ENCODE measurements around the gene NBPF26. TPM values are rescaled to one million over a fixed set of nuclear protein-coding genes. Genes with fewer than 3 reads are reported as not detected.
"Not testable (repeated sequence)": the region's sequence is repeated elsewhere in the genome, so short reads cannot be mapped to it uniquely, and the experiment has no call there.

The NBPF26 gene
- total and polyA plus RNA-seq, 9 of the 15 experiments (the other 6 are each of a cell fraction or from before 2014, with no cell fraction given) = 0.13 to 6.6 (median 5.2) TPM

- peak; percentile 85 for TF ChIP-seq TEAD4 (IDR thresholded peaks at IDR 0.05; ENCODE audit: low read length)
- not testable (repeated sequence) for TF ChIP-seq TEAD4 (CRISPR knock-in tag; IDR thresholded peaks at IDR 0.05; ENCODE audit: borderline replicate concordance)
- peak; percentile 95; the same call in 1 of the 2 replicates for TF ChIP-seq HDAC6 (IDR thresholded peaks at IDR 0.05; ENCODE audit: low read depth, low read length)
- 0 out of 2 replicates have a peak, but pooled peaks have one; percentile 27 for TF ChIP-seq FOSL1 (tag; conservative IDR thresholded peaks at IDR 0.05)
- 0 out of 4 replicates have a peak, but pooled peaks of 1 of the 2 experiments have one; percentile 61 for TF ChIP-seq MCM7 (IDR thresholded peaks at IDR 0.05)
- peak; percentile 98 for TF ChIP-seq GTF2F1 (IDR thresholded peaks at IDR 0.05; ENCODE audit: low read depth, low read length)
- TF ChIP-seq ZBTB26 (CRISPR knock-in tag; IDR thresholded peaks at IDR 0.05) = peak; percentile 100
- peak; percentile 55; the same call in 1 of the 2 replicates for TF ChIP-seq PHB2 (IDR thresholded peaks at IDR 0.05; ENCODE audit: low read depth)
- peak; percentile 84 for TF ChIP-seq NFIC (IDR thresholded peaks at IDR 0.05)
- TF ChIP-seq ZNF134 (CRISPR knock-in tag; conservative IDR thresholded peaks at IDR 0.05) = peak; percentile 79; the same call in 1 of the 2 replicates
- TF ChIP-seq ZBTB2 (IDR thresholded peaks at IDR 0.05) = peak; percentile 50; the same call in 1 of the 2 replicates
- TF ChIP-seq IRF1 (CRISPR knock-in tag; IDR thresholded peaks at IDR 0.05; ENCODE audit: borderline replicate concordance) = peak; percentile 63; the same call in 1 of the 2 replicates
- peak; percentile 97 for TF ChIP-seq POLR2AphosphoS2 (IDR thresholded peaks at IDR 0.05; ENCODE audit: low read length)
- TF ChIP-seq NCOA1 (IDR thresholded peaks at IDR 0.05; ENCODE audit: low read depth) = peak; percentile 71
- TF ChIP-seq LARP7 (IDR thresholded peaks at IDR 0.05) = 0 out of 2 replicates have a peak, but pooled peaks have one; percentile 51
- peak; percentile 59 for TF ChIP-seq GMEB1 (CRISPR knock-in tag; IDR thresholded peaks at IDR 0.05)
- peak; percentile 78 for TF ChIP-seq STAT5A (IDR thresholded peaks at IDR 0.05; ENCODE audit: borderline replicate concordance, low read length)
- TF ChIP-seq NELFE (IDR thresholded peaks at IDR 0.05; ENCODE audit: insufficient read depth, insufficient read length) = peak; percentile 7
- peak; percentile 99 for TF ChIP-seq ZNF3 (CRISPR knock-in tag; IDR thresholded peaks at IDR 0.05)
- TF ChIP-seq HMGXB4 (CRISPR knock-in tag; IDR thresholded peaks at IDR 0.05) = peak; percentile 61; the same call in 1 of the 2 replicates
- peak; percentile 17; the same call in 1 of the 2 replicates for TF ChIP-seq NFE2 (IDR thresholded peaks at IDR 0.05; ENCODE audit: low read depth)
- peak; percentile 82 for TF ChIP-seq MAFK (IDR thresholded peaks at IDR 0.05; ENCODE audit: low read length)
Observed at GRCh38 chr1:120850537-120851421, 127.0 kb downstream of the NBPF26 start (continued).
